Ammon's horn (tissue), 1 donor: ENCODE measurements around the gene TPCN1.

ENCODE experiments used
- DNase-seq: peaks from one replicate; pipeline ENCODE4 v3.0.0-alpha.2; 2016; ENCODE audit warnings: low spot score

TPCN1 gene

GRCh38 chr12:113226696-113227568 lies 5.7 kb downstream of the TPCN1 start:
- peak; percentile 61 for DNase-seq

GRCh38 chr12:113227686-113228391 lies 6.6 kb downstream of the TPCN1 start:
- DNase-seq, result no peak

DNA sequence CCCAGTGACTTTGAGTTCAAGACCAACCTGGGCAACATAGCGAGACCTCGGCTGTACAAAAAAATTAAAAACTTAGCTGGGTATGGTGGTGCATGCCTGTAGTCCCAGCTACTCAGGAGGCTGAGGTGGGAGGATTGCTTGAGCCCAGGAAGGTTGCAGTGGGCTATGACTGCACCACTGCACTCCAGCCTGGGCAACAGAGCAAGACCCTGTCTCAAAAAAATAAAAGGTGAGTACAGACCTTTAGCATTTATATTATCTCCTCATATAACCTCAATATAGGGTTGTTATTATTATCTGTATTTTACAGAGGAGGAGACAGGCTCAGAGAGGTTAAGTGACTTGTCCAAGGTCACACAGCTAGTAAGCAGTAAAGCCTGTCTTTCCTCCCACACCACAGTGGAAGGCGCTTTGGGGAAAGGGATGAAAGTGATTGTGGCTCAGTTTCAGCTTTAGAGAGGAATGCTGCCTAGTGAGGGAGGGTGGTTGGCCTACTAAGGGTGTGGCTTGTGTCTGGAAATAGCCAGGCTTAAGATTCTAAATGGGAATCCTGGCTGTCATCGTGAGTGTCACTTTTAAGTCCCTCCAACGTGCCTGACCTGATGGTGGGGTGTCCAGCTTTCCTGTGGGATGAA lies 7.2 kb downstream of the TPCN1 start:
- DNase-seq, result no peak

DNA sequence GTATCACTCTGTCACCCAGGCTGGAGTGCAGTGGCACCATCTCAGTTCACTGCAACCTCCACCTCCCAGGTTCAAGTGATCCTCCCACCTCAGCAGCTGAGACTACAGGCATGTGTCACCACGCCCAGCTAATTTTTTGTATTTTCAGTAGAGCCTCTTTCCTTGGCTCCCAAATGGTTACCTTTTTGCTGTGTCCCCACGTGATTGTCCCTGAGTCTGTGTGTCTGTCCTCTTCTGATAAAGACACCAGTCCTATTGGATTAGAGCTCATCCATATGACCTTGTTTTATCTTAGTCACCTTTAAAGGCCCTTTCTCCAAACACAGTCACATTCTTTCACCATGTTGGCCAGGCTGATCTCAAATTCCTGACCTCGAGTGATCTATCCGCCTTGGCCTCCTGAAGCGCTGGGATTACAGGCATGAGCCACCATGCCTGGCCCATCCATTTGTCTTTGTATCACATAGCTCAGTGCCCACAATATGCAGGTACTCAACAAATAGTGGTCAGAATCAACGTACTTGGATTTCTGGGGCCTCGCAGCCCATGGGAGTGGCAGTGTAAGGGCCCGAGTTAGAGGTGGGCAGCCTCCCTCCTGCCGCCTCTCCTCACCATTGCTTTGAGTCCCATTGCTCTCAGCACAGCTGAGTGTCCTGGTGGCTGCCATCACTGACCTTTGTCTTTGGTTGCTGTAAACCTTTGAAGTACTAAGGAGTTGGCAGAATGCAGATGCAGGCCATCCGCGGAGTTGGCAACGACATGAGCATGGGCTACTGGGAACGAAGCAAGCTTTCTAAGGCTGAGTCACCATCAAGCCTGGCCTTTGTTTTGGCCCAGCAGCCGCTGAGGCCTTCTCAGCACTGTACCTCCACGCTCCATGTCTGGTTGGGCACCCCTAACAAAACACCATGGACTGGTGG lies 9.3 kb downstream of the TPCN1 start:
- DNase-seq, result no peak

- no peak for DNase-seq
Observed at GRCh38 chr12:113231235-113232088, 10.2 kb downstream of the TPCN1 start.

DNA sequence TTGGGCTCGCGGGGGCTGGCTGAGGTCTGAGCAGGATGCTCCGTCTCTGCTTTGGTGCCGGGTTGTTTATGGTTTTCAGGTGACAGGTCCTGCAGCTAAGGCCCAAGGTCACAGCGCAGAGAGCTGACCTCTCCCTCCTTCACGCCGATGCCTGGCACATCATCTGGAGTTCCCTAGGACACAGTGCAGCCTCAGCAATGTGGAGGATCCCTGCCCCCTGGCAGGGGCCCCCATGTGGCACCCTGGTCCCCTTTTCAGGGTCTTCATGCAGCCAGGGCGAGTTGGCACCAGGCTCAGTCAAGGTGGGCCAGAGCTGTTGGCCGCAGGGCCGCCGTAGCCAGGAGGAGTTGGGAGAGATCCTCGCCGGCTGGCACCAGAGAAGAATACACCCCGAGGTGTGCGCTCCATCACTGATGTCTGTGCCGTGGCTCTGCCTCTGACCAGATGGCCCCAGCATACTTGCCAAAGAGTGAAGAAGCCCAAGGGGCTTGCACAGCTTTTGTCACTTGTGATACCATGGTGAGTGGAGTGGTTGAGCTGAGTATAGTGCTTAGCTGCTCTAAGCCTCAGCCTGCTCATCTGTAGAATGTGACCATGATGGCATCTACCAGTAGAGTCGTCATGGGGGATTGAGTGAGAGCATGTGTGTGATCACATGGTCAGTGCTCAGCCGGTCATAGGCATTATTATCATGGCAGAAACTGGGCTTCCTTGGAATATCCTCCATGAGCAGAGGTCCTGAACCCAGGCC lies 11.0 kb downstream of the TPCN1 start:
- DNase-seq, result no peak

- DNase-seq, result peak; percentile 87
Observed at GRCh38 chr12:113232840-113233585, 11.7 kb downstream of the TPCN1 start.

DNA sequence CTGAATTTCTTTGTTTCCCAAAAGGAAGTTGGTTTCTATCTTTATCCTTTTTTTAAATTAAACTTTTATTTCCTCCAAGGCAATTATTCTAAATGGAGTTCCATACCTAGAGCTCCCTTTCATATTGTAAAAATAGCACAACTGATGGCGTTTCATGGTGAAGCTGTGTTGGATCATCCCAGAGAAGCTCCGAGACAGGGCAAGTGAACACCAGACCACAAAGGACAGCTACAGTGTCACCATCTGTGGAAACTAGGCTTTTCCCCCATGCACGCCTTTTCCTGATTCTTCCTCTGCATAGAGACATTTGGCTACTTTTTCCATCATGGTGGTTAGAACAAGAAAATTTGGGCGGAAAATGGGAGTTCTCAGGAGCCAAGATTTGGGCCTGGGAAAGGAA lies 12.7 kb downstream of the TPCN1 start:
- DNase-seq, result no peak

DNA sequence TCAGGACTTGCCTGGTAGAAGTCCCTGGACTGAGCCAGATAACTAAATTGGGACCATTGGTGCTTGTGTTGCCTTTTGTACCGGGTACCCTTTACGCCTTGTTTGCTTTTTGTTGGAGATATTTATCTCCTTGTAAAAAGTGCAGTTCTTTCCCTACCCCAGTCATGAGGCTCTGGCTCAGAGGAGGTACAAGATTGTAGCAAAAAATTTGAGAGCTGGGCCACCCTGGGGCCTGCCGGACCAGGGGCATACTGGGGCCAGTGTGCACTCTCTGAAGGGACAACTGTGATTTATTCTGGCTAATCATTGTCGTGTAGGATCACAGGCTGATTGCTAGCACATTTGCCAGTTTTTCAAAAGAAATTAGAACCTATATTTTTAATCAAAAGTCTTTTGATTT lies 13.2 kb downstream of the TPCN1 start:
- DNase-seq, result no peak

GRCh38 chr12:113235976-113236375 lies 14.7 kb downstream of the TPCN1 start:
- no peak for DNase-seq

DNA sequence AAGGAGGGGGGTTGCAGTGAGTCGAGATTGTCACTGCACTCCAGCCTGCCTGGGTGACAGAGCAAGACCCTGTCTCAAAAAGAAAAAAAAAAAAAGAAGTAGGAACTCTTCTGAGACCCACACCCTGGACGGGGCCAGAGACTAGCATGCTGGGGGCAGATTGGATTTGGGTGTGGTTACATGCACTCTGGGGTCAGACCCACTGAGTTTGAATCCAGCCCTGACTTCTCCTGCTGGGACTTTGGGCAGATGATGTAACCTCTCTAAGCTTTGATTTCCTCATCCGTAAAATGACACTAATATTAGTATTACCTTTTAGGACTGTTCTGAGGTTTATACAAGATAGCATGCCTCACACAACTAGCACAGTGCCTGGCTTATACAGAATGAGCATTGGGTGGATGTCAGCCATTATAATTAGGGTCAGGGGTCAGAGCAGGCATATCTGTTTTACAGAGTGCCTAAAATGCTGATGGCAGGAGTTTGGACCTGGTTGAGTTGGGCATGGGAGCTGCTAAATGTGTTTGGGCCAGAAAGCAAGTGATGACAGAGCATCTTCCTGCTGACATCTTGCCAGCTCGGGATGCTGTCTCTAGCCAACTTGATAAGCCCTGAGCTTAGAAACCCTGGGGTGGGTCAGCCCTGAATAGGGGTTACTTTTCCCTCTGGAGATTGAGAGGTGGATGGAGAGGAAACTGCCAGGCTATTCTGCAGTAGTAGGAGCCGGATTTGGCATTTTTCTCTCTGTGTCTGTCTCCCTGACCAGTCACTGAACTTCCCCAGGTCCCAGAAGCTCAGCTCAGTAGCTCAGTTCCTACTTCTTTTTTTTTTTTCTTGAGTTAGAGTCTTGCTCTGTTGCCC lies 15.5 kb downstream of the TPCN1 start:
- no peak for DNase-seq

- no peak for DNase-seq
Observed at GRCh38 chr12:113237748-113238147, 16.5 kb downstream of the TPCN1 start.

DNA sequence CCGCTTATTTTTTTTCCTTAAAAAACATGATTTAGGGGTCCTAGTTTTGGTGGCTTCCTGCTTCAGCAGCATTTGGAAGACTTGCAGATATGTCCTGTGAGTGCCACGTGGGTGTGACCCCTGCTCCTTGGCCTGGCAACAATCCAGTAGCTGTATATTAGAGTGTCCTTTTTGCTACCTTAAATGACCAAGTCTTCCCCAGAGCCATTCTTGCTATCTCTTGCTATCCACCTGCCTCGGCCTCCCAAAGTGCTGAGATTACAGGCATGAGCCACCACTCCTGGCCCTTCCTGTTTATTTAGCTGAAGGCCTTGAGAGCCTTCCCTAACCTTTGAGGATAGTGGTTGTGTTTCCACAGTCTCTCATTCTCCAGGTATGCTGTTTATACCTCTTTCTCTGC lies 17.0 kb downstream of the TPCN1 start:
- no peak for DNase-seq

- no peak for DNase-seq
Observed at GRCh38 chr12:113239288-113239771, 18.1 kb downstream of the TPCN1 start.

DNA sequence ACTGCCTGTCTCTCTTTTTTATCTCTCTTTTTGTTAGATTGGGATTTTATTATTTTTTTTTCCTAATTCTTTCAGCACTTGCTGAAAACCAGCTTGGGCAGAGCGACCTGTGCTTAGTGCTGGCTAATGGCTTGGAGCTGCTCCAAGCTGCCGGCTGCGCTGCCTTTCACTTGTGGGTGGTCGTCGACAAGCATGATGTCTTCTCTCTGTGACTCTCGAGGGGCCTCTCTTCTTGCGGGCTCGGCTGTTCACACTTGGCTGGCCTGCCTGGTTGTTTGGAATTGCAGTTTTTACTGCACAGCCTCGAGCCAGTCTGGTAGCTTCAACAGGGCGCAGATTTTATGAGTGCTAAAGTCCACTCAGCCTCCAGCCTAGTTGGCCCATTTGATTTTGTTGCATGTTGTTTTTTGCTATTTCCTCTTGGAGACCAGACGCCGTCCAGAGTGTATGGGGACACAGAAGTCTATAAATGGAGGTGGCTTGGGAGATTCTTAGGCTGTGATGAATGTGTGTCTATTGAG lies 18.6 kb downstream of the TPCN1 start:
- DNase-seq, result no peak

DNA sequence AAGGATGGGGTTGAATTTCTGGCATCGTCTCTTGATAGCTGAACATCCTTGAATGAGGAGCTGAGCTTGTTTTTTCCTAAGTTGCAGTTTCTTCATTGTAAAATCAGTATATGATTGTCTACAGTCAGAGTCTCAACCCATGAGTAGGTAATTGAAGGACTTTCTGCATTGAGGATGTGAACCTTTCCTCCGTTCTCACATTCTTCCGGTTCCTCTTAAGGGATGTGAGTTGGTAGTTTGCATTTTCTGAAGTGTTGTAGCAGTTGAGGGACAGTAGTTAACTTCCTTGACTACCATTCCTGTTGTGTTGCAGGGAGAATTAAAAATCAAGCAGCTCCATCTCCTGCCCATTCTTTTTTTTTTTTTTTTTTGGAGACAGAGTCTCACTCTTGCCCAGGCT lies 19.1 kb downstream of the TPCN1 start:
- no peak for DNase-seq

GRCh38 chr12:113241191-113242025 lies 20.1 kb downstream of the TPCN1 start:
- DNase-seq, result no peak
